GM18517 (cell line): ENCODE data around the gene RNF113B.

Experiments
- ATAC-seq: cut with Tn5 transposase; IDR thresholded peaks from one replicate; pipeline ENCODE4 v1.9.1; 2021; ENCODE audit warnings: mild to moderate bottlenecking, moderate library complexity; ENCODE audit not compliant: unreplicated experiment

The RNF113B gene

DNA sequence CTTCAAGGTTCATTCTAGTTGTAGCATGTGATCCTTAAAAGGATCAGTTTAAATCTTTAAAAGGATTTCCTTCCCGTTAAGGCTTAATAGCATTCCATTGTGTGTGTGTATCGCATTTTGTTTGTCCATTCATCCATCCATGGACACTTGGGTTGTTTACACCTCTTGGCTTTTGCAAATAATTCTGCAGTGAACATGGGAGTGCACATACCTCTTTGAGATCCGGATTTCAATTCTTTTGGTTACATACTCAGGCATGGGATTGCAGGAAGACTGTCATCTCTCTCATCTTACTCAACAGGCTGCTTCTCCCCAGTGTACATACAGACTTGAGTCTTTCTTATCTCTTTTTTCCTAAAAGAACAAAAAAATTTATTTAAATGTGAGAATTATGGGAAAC lies 1.2 kb downstream of the RNF113B start:
- no peak for ATAC-seq

DNA sequence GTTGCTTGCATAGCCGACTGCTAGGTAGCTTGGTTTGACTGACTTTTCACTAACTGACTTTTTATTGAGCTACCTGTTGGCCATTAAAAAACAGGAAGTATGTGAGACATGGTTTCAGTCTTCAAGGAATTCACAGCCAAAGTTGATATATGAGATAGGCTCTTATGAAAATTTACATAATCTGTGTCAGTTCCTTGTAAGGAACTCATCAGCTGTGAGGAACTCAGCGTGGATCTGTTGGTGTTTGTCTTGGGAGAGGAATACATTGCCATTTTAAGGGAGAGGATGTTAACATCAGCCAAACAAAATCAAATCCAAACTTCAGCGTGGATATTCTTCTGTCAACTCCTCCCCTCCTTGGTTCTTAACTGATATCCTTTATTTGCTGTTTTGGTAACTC lies 2.0 kb downstream of the RNF113B start:
- ATAC-seq: no peak

DNA sequence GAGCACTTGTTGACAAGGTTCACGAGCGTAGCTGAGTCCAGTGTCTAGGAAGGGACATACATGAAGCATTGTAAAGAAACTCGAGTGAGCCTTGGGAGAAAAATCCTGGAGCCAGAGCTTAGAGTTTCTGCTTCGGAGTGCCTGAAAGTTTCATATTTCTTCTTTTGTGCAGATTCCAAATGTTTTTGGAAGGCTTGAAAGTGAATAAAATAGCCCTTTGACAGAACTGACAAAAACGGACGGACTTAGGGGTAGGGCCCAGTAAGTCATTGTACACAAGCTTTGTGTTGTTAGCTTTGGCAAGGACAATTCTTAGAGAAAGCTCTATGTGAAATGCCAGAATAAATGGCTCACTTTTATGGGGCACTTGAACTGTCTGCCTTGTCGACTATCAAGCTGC lies 2.8 kb downstream of the RNF113B start:
- no peak for ATAC-seq

DNA sequence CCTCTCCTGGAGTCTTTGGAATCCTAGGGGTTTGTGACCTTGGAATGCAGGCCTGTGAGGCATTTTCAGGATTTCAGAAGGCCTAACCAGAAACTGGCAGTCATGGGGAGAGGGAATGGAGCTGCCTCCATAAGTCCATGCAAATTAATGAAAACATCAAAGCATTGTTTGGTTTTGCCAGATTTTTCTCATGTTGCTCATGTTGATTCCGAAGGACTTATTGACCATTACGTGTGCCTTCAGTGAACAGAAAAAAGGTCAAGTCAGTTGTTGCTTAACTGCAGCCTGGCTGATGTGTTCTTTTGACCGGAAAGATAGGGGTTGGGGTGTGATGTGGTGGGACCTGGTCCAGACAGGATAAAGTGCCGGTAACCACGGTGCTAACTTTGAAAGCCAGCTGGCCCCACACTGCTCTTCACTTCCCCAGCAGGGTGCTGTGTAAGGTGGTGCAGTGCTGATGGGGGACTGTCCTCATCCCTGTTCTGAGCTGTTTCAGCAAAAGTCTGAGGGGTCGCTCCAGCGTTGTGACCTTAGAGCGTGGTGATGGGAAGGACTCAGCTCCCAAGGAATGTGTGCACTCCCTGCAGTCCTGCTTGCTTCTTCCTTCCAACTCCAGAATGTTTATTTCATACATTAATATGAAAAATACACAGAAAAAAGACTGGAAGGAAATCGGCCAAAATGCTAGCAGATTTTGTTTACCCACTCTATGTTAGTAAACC lies 3.5 kb downstream of the RNF113B start:
- no peak for ATAC-seq

DNA sequence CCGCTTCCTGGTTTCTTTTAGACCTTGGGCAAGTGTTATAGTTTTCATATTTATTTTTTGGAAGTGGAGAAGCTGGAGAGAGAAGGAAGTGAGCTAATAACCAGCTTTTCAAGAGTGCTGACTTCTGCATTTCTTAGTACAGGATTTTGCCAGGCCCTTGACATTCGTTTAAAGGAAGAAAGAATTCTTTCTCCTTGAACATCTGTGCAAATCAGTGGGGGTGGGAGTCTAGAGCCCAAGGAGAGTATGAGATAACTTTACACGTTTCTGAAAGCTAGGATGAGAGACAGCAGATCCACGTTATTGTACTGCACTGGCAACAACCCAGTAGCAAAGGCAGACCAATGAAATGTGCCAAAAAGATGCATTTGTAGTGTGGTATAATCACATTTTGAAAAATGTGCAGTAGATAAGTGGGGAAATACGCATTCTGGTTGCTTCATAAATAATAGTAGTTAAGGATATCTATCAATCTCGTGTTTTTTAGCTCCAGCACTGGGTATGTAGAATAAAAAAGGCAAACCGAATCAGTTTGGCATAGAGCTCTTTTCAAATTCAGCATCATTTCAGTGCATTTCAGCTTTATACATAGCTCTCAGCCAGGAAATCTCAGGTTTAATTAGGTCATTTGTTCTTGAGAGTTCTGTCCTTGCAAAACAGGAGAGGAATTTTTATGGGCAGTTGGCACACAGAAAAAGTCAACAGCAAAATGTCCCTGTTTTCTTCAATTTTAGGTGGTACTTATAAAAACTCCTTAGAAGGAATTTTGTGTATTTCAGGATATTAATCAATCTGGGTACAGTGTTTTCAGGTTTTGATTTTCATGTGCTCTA lies 4.3 kb downstream of the RNF113B start:
- ATAC-seq: no peak

DNA sequence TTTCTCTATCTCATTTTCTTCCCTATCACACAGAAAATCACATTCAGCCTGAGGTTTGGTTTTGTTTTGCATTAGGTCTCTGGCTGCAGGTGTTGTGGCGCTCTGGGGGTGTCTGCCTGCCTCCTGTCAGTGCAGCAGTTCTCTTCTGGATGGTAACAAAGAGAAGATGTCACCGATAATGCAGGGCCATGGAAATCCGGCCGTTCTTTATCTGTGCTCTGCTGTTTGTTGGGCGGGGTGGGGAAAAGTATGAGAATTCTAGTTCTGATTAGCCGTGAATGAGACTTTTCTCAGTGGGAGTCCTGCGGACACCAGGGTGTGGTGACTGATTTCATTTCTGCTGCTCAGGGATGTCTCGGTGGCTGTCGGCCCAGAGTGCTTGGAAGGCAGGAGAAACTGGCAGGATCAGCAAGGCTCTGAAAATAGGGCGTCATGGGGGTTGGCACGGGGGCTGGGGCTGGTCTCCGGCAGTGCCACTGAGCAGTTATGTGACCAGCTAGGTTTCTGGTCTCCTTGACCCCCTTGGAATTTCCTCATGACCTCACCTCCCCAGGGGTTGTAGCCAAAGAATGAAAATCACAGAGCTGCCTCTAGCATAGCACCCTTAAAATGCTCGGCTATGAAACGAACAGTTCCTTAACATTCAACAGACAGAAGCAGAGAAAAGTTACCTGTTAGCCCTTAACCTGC lies 5.0 kb downstream of the RNF113B start:
- no peak for ATAC-seq

DNA sequence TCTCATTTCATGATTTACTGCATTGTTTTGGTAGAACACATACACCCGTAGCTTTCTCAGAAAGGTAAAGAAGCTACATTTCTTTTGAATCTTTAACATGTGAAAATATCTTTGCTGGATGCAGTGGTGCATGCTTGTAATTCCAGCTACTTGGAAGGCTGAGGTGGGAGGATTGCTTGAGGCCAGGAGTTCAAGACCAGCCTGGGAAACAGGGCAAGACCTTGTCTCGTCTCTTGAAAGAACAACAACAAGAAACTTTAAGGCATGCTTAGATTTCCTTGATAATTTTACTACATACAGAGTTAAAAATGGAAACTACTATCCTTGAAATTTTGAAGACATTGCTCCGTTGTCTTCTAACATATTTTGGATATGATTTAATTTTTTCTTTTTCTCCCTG lies 7.7 kb downstream of the RNF113B start:
- no peak for ATAC-seq

DNA sequence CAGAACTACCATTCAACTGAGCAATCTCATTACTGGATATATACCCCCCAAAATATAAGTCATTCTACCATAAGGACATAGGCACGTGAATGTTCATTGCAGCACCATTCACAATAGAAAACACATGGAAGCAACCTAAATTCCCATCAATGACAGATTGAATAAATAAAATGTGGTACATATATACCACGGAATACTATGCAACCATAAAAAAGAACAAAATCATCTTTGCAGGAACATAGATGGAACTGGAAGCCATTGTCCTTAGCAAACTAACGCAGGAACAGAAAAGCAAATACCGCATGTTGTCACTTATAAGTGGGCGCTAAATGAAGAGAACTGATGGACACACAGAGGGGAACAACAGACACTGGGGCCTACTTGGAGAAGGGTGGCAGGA lies 14.1 kb downstream of the RNF113B start:
- no peak for ATAC-seq

DNA sequence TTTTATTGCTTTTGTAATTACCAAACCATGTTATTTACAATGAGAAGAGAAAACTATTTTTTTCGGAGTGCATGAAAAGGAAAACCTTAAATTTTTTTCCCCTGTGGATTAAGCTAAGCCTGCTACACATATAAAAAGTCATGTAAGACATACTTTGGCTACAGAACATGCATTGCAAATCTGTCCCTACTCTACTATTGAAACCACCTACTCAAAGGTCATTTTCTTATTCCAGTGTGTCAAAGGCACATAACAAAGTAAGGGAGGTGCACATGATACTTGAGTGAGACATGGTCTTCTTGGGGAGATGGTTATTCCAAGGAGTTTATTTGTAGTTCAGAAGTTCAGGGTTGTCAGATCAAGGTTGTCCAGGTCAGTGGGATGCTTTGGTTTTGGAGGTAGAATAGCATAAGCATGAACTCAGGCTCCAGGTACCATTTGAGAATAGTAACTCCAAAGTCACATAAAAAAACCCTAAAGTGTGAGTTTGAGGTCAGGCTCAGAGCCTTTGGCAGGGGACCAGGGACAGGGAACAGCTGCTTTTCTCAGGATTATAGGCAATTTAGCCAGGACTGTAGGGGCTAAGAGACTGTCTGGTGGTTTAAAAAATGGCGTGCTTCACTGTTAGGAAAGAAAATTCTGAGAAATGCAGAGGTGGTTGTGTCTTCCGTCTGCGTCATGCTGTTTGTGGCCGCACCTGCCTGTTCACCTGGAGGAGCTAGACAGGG lies 18.7 kb downstream of the RNF113B start:
- ATAC-seq: no peak

DNA sequence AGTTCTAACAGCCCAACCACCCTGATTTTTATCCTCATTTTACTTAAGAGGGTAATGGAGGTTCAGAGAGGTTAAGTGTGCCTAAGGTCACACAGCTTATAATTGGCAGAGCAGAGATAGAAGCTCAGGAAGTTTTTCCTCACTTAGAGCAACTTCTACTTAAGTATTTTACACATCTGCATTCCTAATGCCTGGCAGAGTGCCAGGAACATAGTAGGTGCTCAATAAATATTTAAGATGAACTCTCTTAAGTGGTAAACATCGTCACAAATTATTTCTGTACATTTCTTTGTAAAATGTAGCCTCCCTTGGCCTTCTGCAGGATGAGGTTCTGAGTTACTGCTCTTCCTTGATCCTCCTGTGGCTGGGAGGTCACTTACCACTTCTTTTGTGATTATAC lies 19.5 kb downstream of the RNF113B start:
- no peak for ATAC-seq

DNA sequence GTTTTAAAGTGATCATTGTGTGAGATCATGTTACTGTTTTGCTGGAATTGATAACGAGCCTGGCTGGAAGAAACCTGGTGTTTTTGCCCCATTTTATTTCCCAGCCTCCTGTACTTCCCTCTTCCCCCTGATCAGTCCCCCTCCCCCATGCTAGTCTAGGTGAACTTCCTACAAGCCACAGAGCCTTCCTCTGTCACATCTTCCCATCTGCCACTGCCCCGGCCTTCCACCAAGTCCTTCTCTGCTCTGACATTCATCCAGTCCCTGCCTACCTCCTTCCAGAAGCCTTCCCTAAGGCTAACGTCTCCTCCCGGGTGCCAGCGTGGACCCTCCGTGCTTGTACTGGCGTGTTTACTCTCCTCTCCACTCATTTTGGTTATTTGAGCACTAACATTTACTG lies 19.9 kb downstream of the RNF113B start:
- no peak for ATAC-seq

DNA sequence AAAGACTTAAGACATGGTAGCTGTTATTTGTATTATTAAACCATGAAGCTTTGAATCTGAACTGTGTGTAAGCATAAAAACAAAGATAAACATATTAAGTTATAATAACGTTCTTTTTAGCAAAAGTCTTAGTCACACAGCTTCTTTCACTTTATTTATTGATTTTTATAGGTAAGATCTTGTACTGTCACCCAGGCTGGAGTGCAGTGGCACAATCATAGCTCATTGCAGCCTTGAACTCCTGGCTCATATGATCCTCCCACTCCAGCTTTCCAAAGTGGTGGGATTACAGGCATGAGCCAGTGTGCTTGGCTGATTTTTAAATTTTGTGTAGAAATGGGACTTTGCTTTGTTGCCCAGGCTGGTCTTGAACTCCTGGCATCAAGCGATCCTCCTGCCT lies 20.8 kb downstream of the RNF113B start:
- ATAC-seq: no peak

DNA sequence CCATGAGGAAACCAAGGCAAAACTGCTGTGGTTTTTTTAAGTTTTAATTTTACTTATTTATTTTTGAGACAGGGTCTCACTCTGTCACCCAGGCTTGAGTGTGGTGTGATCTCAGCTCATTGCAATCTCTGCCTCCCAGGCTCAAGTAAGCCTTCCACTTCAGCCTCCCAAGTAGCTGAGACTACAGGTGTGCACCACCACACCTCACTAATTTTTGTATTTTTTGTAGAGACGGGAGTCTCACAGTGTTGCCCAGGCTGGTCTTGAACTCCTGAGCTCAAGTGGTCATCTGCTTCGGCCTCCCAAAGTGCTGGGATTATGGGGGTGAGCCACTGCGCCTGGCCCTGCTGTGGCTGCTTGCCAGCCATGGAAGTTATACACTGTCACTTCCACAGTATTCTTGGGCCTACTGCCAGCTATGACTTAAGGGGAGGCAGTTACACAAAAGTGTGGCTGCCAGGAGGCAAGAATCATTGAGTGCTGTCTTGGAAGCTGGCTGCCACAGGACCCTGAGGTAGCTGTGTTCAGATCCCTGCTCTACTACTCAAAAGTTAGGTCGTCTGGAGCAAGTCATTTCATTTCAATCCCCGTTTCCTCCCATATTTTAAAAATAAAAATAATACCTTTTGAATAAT lies 21.5 kb downstream of the RNF113B start:
- ATAC-seq: no peak

DNA sequence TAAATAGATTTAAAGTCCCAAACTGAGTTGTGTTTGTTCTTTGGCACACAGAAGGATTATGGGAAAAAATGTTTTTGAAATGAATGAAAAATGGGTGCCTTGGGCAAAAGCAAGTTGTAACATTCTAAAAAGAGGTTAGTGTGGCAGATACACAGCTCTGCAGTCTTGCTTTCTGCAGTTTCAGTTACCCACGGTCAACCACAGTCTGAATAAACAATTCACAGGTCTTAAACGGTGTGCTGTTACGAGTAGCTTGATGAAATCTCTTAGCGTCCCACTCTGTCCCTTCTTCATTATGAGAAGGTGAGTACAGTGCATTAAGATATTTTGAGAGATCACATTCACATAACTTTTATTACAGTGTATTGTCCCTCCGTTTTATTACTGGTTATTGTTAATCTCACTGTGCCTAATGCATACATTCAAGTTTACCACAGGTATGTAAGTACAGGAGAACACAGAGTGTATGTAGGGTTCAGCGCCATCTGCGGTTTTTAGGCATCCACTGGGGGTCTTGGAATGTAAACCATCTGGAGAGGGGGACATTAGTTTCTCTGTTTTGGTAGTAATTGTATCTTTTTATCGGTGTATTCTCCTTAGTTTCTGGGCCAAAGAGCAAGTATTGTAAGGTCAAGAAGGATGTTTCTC lies 26.1 kb downstream of the RNF113B start:
- no peak for ATAC-seq

DNA sequence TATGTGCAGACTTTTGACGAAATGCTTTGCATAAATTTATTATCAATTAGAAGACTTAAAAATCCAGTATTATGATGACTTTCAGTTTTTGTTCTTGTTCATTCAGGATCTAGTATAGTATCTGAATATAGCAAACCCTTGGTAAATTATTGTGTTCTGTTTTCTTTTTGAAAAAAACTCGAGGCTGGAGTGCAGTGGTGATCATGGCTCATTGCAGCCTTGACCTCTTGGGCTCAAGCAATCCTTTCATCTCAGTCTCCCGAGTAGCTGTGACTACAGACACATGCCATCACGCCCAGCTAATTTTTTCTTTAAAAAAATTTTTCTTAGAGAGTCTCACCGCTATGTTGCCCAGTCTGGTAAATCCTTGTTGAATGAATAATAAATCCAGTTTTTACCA lies 29.5 kb downstream of the RNF113B start:
- ATAC-seq: no peak

DNA sequence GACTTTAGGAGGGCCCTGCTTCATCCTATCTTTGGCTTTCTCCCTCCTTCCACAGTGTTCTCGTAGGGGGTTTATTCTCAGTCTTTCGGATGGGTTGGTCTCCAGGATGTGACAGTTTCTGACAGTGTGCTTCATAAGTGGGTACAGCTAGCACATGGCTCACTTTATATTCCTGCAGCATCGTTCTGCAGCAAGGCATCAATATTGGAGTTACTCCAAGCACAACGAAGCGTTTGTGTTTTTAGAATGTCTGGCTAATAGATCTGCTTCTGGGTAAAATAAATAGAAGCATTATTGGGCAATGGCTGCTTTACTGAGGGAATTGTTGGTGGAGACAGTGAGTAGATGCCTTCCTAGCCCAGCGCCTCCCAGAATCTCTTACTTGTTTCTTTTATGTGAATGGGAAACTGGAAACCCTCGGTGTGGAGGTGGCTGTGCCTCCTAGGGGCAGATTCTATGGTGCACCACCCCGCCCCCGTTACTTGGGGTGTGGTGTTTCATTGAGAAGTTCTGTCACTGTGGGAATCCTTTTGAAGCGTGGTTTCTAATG lies 32.2 kb downstream of the RNF113B start:
- ATAC-seq: no peak

DNA sequence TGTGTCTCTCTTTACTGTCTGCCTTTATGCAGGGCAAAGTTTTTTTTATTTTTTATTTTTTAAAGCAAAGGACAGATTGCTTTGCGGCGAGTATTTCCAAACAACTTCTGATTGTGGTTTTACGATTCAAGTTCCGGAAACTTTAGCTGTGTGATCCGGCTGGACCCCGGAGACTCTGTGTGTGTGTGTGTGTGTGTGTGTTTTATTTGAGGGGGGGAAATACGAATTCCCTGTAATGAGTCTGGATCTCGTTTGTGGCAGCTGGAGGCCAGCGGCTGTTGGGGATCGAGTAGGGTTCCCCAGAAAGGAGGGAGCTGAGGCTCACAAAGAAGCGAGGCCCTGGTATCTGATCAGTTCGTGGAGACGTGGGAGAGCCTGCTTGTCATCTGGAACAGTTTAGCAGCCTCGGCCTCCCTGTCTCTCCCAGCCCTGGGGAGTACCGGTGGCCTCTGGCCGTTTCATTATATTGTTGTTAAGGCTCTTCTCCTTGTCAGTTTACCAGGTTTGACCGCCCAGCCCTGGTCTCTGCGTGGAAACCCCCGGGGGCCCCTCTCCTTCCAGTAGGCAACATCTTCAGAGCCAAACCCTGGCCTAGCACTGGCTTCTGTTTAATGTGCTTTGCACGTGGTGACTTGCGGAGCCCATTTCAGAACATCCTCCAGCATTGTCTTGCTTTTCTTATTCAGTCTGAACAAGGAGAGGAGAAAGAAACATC lies 32.9 kb downstream of the RNF113B start:
- no peak for ATAC-seq

DNA sequence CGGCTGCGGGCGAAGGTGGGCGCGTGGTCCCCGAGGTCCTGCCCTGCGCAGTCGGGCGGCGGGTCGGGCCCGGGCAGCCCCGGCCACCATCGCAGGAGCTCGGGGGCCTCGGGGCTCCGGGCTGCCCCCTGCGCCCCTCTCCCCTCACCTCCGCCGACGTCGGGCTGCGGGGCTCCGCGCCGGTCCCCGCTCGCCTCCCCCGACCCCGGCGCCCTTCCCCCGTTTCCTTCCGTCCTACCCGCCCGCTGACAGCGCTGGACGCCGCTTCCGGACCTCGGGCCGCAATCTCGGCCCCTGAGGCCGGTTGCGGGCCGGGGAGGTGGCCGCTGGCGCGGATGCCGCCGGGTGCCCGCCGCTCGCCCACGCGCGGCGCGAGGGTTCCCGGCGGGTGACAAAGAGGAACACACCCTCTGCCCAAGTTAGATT lies 33.5 kb downstream of the RNF113B start:
- no peak for ATAC-seq

DNA sequence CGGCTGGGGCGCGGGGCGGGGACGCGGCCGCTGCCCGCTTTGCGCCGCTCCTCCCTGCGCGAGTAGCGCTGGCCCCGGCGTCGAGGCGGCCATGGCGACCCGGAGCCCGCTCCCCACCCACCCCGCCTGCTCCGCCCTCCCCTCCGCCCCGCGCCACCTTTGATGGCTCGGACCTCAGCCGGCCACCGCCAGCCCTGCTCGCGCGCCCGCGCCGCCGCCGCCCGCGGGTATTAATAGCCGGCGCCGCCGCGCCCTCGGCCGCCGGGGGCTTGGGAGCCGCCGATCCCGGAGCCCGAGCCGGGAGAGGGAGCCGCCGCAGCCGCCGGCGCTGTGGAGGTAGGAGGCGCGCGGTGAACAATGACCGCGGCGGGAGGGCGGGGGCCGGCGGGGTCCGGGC lies 33.9 kb downstream of the RNF113B start:
- ATAC-seq: no peak
